ENCODE results near the gene CCDC27.

Gene CCDC27

GRCh38 chr1:3820316-3820715 lies 68.1 kb downstream of the CCDC27 start:
- H3K4me3 ChIP-seq (ENCODE audit: low read length): no peak overlapping the region
- H3K9ac ChIP-seq (ENCODE audit: low read length): no peak overlapping the region
- no peak overlapping the region for H3K27ac ChIP-seq (ENCODE audit: low read depth, low read length)
- peaks cover 32% of the 10 kb centered on the region for H3K36me3 ChIP-seq (ENCODE audit: control insufficient read depth, insufficient read depth, low read length)
- no peaks in the 10 kb centered on the region for H3K4me1 ChIP-seq (ENCODE audit: control insufficient read depth, insufficient read depth, low read length)
- H3K27me3 ChIP-seq (ENCODE audit: control insufficient read depth, insufficient read depth, low read length): no peaks in the 10 kb centered on the region

- Histone ChIP-seq H3K4me3 (ENCODE audit: low read length) (no peak overlapping the region), H3K9ac (ENCODE audit: low read length) (no peak overlapping the region), H3K27me3 (ENCODE audit: control insufficient read depth, insufficient read depth, low read length) (no peaks in the 10 kb centered on the region), H3K27ac (ENCODE audit: low read depth, low read length) (no peak overlapping the region), H3K36me3 (ENCODE audit: control insufficient read depth, insufficient read depth, low read length) (peaks cover 36% of the 10 kb centered on the region), H3K4me1 (ENCODE audit: control insufficient read depth, insufficient read depth, low read length) (no peaks in the 10 kb centered on the region)
Observed at GRCh38 chr1:3821004-3821403, 68.8 kb downstream of the CCDC27 start.

Data from rectal smooth muscle tissue (tissue), 1 donor.